ENCODE results near the gene RCAN2. TPM values are rescaled to one million over a fixed set of nuclear protein-coding genes. Genes with fewer than 3 reads are reported as not detected.

Gene RCAN2
- total and polyA plus RNA-seq, 9 of the 15 experiments (the other 6 are each of a cell fraction or from before 2014, with no cell fraction given): 0.04 TPM; not detected in 8

DNA sequence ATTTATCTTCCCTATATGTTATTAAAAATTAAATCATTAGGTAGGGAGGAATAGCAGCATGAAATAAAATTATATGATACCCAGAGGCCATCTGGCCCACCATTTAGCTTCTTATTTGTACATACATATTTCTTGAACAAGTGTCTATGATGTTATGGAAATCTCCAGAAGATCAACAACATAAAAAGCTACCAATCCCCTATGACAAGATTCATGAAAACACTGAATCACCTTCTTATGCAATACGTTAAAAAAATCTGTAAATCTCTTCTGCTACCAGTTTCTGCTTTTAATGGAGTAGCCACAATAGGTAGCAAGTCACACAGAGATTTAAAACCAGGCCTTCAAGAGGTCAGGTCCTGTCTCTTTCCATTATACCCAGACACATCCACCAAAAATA, 194.7 kb downstream of the RCAN2 start:
- POLR2A ChIA-PET: no interaction called here

More for the DNA sequence above, 194.7 kb downstream of the RCAN2 start:
- H3K27me3 ChIP-seq (ENCODE audit: control insufficient read depth in 2 of 2, insufficient read depth in 2 of 2, low read length in 2 of 2): no peaks in the 10 kb centered on the region; a peak in 1 of 5 replicates
- in situ Hi-C loops (cut with MboI): no loop called here
- no peak overlapping the region for H2AFZ ChIP-seq (ENCODE audit: low read depth, low read length)
- H4K20me1 ChIP-seq (replicated peaks; ENCODE audit: control insufficient read depth, insufficient read depth, low read length): 0 out of 2 replicates have a peak, but pooled peaks cover 3% of the 10 kb centered on the region
- no peak overlapping the region for H3K4me3 ChIP-seq
- no peak overlapping the region for H3K9ac ChIP-seq (ENCODE audit: insufficient read depth in 1 of 2, low read depth in 2 of 2, low read length in 2 of 2)
- H3K4me1 ChIP-seq (replicated peaks in 1 of 2; ENCODE audit: control insufficient read depth in 2 of 2, insufficient read depth in 2 of 2, low read length in 2 of 2): no peaks in the 10 kb centered on the region
- CTCF ChIA-PET (ENCODE audit: low intra/inter-chr PET ratio): no interaction called here
- no TSS peak for BruUV-seq (replicated peaks)
- DNase-seq (ENCODE audit: extremely low read depth in 1 of 4, low spot score in 3 of 4): no peak
- TF ChIP-seq CHD1 (IDR thresholded peaks at IDR 0.05; ENCODE audit: low read length): no peak
- TF ChIP-seq SMARCE1 (IDR thresholded peaks at IDR 0.05): no peak
- TF ChIP-seq, protein P1, sequence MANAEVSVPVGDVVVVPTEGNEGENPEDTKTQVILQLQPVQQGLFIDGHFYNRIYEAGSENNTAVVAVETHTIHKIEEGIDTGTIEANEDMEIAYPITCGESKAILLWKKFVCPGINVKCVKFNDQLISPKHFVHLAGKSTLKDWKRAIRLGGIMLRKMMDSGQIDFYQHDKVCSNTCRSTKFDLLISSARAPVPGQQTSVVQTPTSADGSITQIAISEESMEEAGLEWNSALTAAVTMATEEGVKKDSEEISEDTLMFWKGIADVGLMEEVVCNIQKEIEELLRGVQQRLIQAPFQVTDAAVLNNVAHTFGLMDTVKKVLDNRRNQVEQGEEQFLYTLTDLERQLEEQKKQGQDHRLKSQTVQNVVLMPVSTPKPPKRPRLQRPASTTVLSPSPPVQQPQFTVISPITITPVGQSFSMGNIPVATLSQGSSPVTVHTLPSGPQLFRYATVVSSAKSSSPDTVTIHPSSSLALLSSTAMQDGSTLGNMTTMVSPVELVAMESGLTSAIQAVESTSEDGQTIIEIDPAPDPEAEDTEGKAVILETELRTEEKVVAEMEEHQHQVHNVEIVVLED (CRISPR knock-in tag; IDR thresholded peaks at IDR 0.05): no peak
- TF ChIP-seq, protein P2, sequence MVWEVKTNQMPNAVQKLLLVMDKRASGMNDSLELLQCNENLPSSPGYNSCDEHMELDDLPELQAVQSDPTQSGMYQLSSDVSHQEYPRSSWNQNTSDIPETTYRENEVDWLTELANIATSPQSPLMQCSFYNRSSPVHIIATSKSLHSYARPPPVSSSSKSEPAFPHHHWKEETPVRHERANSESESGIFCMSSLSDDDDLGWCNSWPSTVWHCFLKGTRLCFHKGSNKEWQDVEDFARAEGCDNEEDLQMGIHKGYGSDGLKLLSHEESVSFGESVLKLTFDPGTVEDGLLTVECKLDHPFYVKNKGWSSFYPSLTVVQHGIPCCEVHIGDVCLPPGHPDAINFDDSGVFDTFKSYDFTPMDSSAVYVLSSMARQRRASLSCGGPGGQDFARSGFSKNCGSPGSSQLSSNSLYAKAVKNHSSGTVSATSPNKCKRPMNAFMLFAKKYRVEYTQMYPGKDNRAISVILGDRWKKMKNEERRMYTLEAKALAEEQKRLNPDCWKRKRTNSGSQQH (CRISPR knock-in tag; IDR thresholded peaks at IDR 0.05): no peak
- no peak for TF ChIP-seq BCOR (IDR thresholded peaks at IDR 0.05)
- TF ChIP-seq FOXA3 (CRISPR knock-in tag; conservative IDR thresholded peaks at IDR 0.05 in 1 of 2, IDR thresholded peaks at IDR 0.05 in 1 of 2): no peak
- TF ChIP-seq TEAD2 (tag; IDR thresholded peaks at IDR 0.05): no peak
- TF ChIP-seq ZNF174 (CRISPR knock-in tag; IDR thresholded peaks at IDR 0.05): no peak
- no peak for TF ChIP-seq ZFP30 (CRISPR knock-in tag; IDR thresholded peaks at IDR 0.05; ENCODE audit: borderline replicate concordance)
- TF ChIP-seq, protein P3, sequence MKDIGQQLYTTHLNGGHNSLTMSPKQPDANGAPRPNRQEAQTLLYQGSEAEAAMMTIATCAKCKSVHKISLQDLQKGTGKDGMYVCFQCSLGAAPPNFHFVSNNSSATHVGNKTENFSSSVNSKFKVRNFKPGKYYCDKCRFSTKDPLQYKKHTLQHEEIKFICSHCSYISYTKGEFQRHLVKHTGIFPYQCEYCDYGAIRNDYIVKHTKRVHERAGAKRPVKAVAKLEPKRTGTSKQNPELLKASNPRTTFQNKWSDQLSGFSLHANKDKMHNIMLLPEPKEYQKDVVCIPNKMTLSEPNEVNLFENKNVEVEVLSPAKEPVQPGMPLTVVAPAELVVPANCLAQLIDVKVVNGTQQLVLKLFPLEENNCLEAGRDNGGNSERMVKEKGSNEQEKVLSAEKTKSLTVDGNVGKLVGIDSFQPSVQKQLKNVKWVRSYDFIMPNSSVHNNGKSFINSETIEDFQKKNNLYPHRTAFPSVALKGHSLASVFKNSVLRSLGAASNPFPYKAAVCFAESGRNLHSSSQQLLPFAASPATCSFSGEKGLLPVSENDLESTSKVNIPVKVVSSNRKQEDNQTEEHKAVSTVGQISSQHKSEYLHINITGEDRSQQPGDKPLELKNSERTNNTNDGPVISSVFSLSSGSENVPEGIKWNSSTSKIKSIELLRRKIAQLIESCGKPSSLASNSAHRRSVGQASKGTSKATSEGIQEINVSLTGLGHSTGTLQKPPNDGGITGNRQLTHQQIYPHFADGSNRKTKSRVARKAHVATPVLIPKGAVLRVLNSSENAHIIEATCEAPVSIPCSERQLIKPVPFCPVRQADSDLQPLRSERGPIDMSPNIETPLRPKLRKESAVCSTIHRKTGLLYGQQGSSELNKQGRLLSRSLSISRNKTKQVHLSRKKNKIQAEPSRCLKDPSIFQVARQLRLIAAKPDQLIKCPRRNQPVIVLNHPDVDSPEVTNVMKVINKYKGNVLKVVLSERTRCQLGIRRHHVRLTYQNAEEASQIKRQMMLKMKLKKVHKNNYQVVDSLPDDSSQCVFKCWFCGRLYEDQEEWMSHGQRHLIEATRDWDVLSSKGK (CRISPR knock-in tag; IDR thresholded peaks at IDR 0.05): no peak
- no peak for TF ChIP-seq POLR2H (tag; IDR thresholded peaks at IDR 0.05; ENCODE audit: low read depth)
- TF ChIP-seq, protein P4, sequence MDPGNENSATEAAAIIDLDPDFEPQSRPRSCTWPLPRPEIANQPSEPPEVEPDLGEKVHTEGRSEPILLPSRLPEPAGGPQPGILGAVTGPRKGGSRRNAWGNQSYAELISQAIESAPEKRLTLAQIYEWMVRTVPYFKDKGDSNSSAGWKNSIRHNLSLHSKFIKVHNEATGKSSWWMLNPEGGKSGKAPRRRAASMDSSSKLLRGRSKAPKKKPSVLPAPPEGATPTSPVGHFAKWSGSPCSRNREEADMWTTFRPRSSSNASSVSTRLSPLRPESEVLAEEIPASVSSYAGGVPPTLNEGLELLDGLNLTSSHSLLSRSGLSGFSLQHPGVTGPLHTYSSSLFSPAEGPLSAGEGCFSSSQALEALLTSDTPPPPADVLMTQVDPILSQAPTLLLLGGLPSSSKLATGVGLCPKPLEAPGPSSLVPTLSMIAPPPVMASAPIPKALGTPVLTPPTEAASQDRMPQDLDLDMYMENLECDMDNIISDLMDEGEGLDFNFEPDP (CRISPR knock-in tag; IDR thresholded peaks at IDR 0.05): no peak
- no peaks in the 10 kb centered on the region for H3K9me3 ChIP-seq (replicated peaks; ENCODE audit: control insufficient read depth, insufficient read depth, low read depth, low read length)
- no peak for FAIRE-seq
- no peak for ATAC-seq
- 0% methylated on average over 1 of the region's 1 CpG for WGBS (ENCODE audit: insufficient coverage, low coverage, missing lambda C conversion rate)
- intact Hi-C loops (cut with micrococcal nuclease): no loop called here
- H3K27ac ChIP-seq (ENCODE audit: extremely low read depth, low read depth, low read length): no peak overlapping the region
- no peaks in the 10 kb centered on the region for H3K36me3 ChIP-seq (ENCODE audit: control insufficient read depth, insufficient read depth, low read length)
- no peak overlapping the region for H3K4me2 ChIP-seq (ENCODE audit: insufficient read depth, low read length)
- no peaks in the 10 kb centered on the region for H3K79me2 ChIP-seq (ENCODE audit: control insufficient read depth, insufficient read depth, low read length)
- H3K9me1 ChIP-seq (ENCODE audit: control insufficient read depth, insufficient read depth, low read length): no peaks in the 10 kb centered on the region

All from K562 (cell line).